HG02884 (cell line): ENCODE measurements around the gene ZBTB7C.

Experiments used
- ATAC-seq: cut with Tn5 transposase; IDR thresholded peaks from one replicate; pipeline ENCODE4 v1.9.1; 2021; ENCODE audit warnings: mild to moderate bottlenecking, moderate library complexity; ENCODE audit not compliant: unreplicated experiment

Gene ZBTB7C

GRCh38 chr18:47985866-47986265, 423.3 kb downstream of the ZBTB7C start:
- no peak for ATAC-seq

GRCh38 chr18:47984991-47985390, 424.2 kb downstream of the ZBTB7C start:
- ATAC-seq: no peak

GRCh38 chr18:47983946-47984345, 425.2 kb downstream of the ZBTB7C start:
- ATAC-seq: no peak

- ATAC-seq: no peak
Observed at GRCh38 chr18:47983055-47983454, 426.1 kb downstream of the ZBTB7C start.

- no peak for ATAC-seq
Observed at GRCh38 chr18:47981830-47982229, 427.4 kb downstream of the ZBTB7C start.

- ATAC-seq: no peak
Observed at GRCh38 chr18:47981320-47981719, 427.9 kb downstream of the ZBTB7C start.

GRCh38 chr18:47979611-47980200, 429.5 kb downstream of the ZBTB7C start:
- no peak for ATAC-seq

- no peak for ATAC-seq
Observed at GRCh38 chr18:47978603-47979002, 430.6 kb downstream of the ZBTB7C start.

- no peak for ATAC-seq
Observed at GRCh38 chr18:47978141-47978540, 431.0 kb downstream of the ZBTB7C start.
